Central memory CD4-positive, alpha-beta T cell (primary cell): ENCODE data around the gene RSPRY1.
A peak's percentile ranks its signal among the peaks of the same experiment; 100 is the strongest.
"Not testable (repeated sequence)": the region's sequence is repeated elsewhere in the genome, so short reads cannot be mapped to it uniquely, and the experiment has no call there.

Experiments
- DNase-seq: peaks from one replicate; pipeline ENCODE4 v3.0.0; 2022

RSPRY1 gene

DNA sequence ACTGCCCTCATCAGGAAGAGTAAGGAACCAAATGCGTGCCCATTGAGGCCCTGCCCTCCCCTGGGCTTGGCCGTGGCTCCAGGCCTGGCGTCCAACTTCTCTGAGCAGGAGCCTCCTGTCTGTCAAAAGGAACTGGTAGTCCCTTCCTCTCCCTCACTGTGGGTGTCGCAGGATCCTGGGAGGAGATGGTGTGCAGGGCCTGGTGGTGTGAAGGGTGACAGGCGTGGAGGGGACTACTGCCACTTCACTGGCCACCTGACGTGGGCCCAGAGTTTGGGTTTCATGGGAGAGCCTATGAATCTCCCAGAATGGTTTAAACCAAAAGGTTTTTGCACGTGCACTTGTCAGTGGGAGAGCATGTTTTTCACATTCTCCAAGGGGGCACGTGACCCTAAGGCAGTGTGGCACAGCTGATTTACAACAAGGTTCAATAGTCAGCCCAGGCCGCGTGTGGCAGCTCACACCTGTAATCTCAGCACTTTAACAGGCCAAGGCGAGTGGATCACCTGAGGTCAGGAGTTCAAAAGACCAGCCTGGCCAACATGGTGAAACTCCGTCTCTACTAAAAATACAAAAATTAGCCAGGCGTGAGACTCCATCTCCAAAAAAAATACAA is 71.4 kb downstream of the RSPRY1 start:
- DNase-seq, result no peak

DNA sequence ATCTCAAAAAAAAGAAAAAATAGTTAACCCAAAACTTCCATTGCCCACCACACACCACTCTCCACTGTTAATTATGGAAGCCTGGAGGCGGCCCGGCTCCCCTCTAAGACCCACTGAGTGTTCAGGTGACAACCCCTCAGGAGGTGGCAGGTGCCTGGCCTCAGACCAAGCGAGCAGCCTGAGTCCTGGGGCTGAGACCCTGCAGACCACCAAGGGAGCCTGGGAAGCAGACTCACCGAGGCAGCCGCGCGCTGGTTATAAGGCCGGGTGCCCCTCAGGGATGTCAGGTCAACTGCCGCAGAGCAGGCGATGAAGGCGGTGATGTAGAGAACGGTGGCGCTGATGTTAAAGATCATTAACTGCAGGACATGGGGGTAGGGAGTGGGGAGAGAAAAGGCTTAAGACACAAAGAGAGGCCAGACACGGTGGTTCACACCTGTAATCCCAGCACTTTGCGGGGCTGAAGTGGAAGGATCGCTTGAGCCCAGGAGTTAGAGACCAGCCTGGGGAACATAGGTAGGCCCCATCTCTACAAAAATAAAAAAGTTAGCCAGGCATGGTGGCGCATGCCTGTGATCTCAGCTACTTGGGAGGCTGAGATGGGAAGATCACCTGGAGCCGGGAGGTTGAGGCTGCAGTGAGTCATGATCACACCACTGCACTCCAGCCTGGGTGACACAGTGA is 72.2 kb downstream of the RSPRY1 start:
- no peak for DNase-seq

DNA sequence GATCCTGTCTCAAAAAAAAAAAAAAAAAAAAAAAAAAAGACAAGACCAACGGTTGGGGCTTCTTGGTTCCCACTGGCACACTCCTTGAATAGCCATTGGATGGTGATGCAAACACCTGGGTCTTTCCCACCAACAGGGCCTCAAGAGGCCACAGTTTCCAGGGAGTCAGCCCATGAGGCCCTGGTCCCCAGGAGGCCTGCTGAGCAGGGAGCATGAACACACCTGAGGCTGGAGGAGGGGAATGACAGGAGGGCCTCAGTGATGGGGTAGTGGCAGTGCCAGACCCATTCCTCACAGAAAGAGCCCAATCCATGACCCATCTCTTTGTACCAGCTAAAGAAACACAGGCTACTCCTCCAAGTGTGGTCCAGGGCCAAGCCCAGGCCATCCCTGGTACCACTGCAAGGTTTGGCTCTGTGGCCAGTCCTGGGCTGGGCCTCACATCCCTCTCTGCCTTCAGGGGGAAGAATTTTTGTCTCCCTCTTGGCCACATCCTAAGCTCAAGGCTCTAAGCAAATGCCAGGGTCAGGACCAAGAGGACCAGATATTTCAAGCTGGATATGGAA is 72.9 kb downstream of the RSPRY1 start:
- DNase-seq, result no peak

DNA sequence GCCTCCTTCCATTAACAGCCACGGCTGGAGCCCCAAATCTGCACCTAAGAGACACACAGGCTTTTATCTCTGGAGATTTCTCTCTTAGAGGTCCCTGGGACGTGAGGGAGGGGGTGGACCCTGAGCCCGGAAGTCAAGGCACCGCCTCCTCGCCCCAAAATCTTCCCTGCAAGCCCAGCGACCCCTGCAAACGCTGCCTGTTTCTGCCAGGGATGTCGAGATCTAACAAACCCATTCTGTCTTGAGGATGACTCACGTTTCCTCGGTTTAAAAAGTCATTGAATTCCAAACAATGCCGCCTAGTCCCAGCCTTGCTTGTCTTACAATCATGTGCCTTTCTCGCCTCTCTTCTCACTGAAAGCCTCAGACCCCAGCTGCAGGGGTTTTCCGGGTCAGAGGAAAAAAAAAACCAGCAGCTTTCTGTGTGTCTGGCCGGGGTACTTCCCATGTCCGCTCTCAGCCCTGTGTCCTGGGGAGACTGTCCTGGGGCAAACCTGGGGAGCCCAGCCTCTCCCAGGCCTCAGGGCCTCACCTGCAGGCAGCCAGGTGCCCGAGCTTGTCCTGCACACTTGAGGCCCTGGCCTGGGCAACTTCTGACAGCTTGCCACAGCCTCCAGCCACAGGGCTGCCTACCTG is 74.3 kb downstream of the RSPRY1 start:
- no peak for DNase-seq

DNA sequence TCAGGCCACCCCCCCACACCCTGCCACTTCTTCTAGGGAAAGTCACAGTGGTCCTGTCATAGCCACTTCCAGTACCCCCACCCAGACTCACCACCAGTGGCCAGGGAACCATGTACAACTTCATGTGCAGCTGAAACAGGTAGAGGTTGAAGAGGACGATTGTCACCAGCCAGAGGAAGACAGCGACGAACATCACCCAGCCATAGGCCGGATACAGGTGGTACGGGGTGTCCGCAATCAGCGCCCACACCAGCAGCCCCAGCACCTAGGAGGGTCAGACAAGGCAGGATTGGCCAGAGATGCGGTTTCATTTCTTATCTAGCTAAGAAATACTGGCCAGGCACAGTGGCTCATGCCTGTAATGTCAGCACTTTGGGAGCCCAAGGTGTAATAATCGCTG is 75.7 kb downstream of the RSPRY1 start:
- no peak for DNase-seq

DNA sequence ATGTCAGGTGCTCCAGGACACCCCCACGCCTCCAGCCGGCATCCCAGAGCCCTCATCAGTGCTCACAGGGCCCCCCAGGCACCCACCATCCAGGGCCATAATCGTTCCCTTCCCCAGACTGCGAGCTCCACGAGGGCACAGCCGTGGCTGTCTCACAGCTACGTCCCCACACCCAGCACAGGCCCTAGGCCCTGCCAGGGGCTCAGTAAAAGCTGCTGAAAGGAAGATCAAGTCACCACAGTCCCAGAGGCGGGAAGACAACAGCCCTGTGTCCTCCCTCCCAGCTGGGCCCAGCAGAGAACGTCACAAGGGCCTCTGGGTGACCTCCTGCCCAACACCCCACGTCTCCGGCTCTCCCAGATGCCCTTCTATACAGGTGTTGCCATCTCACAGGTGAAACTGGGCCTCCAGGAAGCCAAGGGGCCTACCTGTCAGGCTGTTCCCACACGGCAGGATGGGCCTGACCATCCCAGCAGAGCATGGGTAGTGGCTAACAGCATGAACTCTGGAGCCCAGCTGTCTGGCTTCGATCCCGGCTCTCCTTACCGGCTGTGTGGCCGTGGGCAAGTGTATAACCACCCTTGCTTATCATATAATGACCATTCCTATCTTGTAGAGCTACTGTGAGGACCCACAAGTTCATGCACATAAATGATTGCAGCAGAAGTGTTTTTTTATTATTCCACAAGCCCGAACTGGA is 76.9 kb downstream of the RSPRY1 start:
- DNase-seq, result no peak

DNA sequence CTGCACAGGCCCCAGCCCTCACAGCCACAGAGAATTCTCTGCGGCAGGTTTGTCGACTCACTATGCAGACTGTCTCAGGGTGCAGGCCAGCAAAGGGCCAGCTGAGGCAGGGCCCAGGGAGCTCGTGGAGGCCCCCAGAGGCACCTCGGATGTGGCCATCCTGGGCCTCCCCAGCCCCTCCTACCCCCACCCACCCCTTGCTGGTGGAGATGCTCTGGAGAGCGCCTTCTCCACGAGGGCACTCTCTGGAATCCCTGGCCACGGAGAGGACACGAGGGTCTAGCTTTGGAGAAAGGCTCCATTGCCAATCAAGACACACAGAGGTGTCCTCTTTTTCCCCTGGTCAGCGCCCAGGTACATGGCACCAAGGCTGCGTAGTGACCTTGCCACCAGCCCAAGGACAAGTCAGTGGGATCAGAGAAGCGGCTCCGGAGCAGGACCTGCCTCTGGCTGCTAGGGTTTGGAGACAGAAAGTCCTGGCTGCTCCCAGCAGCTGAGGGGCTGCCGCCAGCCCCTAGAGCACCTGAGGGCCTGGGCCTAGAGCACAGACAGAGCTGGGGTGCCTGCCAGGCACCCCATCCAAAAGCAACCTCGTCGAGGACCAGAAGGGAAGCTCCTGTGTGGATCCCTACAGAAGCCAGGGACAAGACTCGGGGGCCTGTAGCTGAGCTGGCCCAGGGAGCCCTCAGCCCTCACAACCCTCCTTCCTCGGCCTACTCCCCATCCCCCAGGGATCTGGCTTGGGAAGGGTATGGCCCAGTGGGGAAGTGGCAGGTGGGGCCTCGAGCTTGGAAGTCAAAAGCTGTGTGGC is 77.6 kb downstream of the RSPRY1 start:
- DNase-seq, result no peak

DNA sequence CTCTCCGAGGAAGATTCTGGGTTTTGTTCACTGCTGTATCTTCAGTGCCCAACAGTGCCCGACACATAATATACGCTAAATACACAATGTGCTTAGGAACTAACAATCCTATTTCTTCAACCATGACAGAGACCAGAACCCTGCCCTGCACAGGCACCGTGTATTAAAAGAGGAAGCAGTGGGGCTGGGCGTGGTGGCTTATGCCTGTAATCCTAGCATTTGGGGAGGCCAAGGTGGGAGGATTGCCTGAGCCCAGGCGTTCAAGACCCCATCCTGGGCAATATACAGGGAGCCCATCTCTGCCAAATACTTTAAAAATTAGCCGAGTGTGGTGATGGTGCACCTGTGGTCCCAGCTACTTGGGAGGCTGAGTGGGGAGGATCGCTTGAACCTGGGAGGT is 78.3 kb downstream of the RSPRY1 start:
- no peak for DNase-seq

DNA sequence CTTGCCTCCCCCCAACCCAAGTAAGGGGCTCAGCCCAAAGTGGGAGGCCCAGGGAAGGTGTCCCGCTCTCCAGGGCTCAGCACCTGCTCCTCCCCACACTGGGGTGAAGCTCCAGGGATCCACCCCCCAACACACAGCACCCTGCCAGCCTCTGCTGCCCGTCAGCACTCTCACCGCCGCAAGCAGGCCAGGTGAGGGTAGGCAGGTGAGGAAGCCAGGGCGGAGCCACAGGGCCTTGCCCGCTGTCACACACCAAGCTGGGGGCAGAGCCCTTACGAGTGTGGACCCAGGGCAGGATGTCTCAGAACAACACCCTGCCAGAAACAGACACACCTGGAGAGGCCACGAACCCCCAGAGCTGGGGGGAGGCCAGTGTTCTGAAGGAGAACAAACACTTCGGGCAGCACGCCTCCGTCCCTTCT is 78.8 kb downstream of the RSPRY1 start:
- no peak for DNase-seq

DNA sequence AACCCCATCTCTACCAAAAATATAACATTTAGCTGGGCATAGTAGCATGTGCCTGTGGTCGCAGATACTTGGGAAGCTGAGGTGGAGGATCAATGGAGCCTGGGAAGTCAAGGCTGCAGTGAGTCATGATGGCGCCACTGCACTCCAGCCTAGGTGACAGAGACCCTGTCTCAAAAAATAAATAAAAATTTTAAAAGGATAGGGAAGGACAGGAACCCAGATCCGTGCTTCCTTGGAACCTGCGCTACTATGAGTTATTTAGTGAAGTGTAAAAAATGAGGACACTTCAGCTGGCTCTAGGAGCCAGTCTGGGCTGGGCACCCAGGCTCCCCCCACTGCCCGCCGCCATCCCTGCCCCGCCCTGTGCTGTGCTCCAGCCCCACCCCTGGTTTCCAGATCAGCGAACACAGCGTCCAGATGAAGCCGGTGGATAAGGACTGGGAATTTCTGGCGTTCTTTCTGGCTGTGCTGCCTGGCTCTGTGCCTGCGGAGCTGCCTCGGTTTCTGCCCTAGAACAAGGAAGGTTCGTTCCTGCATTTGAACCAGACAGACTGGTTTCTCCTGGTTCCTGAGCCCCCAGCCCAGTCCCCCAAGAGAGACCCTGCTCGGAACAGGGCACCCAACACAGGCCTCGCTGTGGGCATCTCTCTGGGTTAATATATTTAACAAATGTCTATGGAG is 79.9 kb downstream of the RSPRY1 start:
- DNase-seq, result no peak

DNA sequence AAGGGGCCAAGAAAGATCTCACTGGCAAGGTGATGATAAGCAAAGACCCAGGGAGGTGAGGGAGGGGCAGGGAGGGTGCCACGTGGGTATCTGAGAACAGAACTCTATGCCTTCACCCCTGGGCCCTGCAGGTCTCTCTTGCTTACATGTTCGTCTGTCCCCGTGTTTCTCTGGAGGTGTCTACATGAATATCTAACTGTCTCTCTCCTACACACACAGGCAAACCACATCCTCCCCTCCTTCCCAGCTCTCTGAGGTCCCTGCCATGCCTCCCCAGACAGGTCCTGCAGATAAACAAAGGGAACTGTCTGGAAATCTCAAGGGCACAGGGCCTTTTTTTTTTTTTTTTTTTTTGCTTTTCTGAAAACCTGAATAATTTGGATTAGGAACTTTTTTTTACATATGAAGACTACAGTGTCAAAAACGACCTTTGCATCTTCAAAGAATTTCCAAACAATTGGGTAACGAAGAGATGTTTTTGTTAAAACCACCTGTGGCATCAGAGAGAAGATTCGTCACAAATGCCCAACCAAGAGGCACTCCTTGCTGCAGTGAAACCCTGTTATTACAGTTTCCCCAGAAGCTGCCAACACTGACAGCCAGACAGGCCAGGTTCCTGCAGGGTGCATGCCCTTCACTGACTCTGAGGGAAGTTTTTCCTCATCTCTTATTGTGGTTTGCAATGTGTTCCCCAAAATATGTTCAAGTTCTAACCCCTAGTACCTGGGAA is 80.6 kb downstream of the RSPRY1 start:
- peak; percentile 57 for DNase-seq

DNA sequence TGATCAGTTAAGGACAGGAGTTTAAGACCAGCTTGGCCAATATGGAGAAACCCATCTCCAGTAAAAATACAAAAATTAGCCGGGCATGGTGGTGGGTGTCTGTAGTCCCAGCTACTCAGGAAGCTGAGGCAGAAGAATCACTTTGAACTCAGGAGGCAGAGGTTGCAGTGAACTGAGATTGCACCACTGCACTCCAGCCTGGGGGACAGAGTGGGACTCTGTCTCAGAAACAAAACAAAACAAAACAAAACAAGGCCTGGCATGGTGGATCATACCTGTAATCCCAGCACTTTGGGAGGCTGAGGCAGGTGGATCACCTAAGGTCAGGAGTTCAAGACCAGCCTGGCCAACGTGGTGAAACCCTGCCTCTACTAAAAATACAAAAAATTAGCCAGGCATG is 81.2 kb downstream of the RSPRY1 start:
- DNase-seq, result peak; percentile 12

DNA sequence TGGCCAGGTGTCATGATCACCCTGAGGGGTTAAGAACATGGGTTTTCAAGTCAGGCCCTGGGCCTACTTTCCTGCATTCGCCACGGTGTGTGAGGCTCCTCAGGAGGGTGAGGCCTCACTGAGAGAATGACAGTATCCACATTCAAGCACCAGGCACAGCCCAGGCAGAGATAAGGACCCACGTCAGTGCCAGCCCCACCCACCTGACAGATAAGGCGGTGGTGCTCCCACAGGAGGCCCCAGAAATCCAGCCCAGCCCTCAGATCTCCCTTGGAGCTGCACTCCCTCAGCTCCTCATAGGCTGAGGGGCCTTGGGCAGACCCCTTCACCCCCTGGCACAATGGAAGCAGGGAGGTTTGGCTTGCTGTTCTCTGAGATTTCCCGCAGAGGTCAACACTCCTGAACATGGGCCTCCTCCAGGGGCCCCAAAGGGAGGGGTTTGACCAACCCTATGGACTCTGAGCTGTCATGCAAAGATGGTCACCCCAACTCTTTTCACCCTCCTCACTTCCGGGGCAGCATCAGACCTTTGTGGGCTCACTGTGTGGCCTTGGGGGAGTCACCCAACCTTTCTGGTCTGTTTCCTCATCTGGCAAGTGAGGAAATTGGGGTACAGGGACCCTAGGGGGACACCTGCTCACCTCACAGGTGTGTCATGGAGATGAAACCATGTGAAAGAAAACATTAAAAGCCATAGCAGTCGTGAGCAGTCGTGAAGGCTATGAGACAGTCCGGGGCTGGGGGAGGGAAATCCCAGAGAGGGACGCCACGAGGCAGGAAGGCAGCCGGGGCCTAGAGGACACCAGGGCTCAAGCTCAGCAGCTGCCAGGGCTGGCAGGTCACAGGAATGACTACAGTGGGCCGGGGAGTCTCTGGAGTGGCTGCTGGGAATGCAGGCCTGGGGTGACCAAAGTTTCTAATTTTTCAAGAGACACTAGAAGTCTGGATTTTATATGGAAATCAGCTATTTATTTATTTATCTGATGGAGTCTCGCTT is 83.0 kb downstream of the RSPRY1 start:
- no peak for DNase-seq

DNA sequence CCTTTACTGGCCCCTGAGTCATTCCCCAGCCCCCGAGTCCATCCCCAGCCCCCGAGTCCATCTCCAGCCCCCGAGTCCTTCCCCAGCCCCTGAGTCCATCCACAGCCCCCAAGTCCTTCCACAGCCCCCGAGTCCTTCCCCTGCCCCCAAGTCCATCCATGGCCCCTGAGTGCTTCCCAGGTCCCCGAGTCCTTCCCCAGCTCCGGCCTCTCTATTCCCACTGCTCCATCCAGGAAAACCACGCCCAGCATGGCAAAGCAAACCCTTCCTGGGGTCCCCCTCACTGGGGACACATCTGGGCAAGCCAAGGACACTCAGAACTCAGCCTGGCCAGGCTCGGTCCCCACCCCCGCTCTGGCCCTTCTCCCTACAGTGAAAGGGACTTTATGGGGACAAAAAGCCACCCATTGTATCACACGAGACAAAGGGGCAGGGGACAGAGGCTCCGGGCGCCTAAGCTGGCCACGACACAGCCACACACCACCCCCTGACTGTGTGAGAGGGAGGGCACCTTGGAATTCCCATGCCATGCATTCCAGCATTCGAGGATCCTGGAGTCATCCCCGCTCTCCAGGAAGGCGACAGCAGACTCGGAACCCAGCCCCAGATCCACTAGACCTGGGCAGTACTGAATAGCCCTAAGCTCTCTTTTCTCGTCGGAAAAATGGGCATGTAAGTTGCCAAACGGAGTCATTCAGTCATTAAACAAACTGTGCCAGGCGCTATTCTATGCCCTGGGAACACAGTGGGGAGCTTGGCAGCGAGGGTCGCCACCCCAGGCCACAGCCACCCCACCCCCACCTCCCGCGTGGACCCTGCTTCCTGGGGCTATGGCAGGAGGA is 84.3 kb downstream of the RSPRY1 start:
- DNase-seq, result no peak

DNA sequence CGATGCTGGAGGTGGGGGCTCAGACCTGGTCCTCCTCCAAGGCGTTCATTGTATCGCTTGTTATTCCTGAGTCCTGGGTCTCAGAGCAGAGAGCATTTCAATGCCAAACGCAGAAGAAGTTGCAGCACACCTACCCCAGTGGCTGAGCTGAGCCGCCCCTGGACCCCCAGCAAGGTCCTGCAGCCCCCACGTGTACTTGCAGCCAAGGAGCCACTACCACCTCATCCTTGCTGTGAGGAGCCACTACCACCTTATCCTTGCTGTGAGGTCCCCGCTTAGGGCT is 84.9 kb downstream of the RSPRY1 start:
- no peak for DNase-seq

DNA sequence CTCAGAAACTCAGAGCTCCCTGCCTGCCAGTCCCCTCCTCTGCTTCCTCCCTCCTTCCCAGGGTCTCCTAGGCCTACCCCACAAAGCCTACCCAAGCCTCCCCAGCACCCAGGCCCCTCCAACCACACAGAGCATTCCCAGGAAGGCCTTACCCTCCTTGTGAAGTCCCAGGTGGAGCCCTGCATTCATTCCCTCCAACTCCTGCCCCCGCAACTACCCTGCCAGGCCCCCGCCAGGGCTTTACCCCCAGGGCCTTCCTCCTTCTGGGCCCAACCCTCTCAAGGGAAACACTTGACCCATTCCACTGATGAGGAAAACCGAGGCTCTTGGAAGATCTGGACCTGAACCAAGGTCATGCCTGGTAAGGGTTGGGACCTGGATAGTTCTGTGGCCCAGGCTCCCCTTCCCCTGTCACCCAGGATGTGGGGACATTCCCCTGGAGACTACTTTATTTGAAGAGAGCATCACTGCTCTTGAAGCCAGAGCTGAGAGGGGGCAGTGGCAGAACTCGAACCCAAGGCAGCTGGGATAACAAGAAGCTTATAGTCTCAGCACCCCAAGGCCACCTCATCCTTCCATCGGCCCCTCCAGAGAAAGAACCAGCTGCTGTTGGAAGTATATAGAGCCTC is 85.9 kb downstream of the RSPRY1 start:
- DNase-seq, result no peak

DNA sequence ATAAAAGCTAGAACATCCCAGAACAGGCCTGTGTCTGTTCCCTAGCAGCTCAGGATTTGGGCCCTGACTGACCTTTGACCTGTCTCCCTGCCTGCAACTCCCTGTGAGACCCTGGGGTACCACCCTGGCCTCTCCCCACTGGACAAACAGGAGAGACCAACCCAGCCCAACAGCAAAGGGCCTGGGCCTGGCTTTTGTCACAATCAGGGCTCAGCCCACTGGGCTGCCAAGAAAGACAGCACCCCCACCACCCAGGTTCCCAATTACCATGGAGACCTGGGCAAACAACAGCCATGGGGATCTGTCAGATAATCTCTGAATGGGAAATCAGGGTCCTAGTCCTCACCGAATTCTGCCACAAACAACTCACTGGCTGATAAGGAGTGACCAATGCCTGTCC is 87.2 kb downstream of the RSPRY1 start:
- no peak for DNase-seq

DNA sequence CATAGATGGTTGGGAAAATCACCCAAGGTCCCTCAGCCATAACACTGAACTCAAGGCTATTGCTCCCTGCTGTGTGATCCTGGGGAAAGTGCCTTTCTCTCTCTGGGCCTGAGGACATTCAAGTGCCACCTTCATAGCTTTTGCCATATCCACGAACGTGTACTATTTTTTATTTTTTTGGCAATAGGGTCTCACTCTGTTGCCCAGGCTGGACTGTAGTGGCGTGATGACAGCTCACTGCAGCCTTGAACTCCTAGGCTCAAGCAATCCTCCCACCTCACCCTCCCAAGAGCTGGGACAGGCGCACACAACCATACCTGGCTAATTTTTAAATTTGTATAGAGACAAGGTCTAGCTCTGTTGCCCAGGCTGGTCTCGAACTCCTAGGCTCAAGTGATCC is 87.7 kb downstream of the RSPRY1 start:
- DNase-seq, result no peak

DNA sequence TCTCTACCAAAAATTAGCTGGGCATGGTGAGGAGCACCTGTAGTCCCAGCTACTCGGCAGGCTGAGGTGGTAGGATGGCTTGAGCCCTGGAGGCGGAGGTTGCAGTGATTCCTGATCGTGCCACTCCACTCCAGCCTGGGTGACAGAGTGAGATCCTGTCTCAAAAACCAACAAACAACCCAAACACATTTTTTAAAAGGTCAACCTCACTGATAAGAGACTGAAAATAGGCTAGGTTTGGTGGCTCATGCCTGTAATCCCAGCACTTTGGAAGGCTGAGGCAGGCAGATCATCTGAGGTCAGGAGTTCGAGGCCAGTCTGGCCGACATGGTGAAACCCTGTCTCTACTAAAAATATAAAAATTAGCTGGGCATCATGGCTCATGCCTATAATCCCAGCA is 89.8 kb downstream of the RSPRY1 start:
- not testable (repeated sequence) for DNase-seq
